ENCODE measurements around the gene QSOX1.
A peak's percentile ranks its signal among the peaks of the same experiment; 100 is the strongest.

The QSOX1 gene

DNA sequence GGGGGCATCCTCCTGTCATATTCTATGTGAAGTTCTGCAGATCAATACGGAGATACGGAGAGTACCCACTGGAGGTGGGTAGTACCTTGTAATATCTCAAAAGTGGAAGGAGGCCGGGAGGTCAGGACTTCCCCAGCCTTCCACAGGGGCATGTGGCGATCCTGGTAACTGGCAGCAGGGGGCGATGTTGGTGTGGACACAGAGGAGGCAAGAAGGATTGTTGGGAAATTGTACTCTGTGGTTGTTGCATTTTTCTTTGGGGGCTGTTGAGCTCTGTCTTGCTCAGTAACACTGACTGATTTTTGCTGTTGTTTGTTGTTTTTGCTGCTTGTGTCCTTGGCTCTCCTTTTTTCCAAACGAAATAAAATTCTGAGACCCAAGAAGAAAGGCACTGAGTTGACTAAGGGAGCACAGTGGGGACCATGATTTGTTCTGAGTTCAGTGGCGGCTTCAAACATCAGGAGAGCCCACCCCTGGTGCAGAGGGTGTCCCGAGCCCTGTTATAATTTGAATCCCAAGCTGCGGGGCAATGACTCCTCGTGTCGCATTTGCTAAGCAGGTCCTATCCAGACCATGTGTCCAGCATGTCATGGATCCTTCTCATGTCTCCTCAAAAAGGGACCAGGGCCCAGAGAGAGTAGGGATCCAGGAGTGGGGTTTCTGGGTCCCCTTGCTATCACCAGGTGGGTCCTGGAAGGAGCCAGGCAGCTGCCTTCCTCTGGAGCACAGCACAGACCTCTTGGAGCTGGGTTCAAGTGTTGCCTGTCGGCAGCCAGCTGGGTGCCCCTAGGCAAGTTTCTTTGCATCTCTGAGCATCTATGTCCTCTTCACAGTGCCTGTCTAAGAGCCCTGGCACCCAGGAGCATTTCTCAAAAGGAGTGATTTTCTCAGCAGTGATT, 98.2 kb downstream of the QSOX1 start:
- peak; percentile 53 for DNase-seq (ENCODE audit: low read depth)

Data from fibroblast of the conjunctiva (primary cell).